ENCODE measurements around the gene KIF4A. TPM values are rescaled to one million over a fixed set of nuclear protein-coding genes. Genes with fewer than 3 reads are reported as not detected.
"Not testable (repeated sequence)": the region's sequence is repeated elsewhere in the genome, so short reads cannot be mapped to it uniquely, and the experiment has no call there.

KIF4A gene
- total RNA-seq, 1 experiment from 2014 or later, result 52.9 TPM

GRCh38 chrX:70241501-70241900 lies 48.4 kb upstream of the KIF4A start:
- H2AFZ ChIP-seq, result no peak overlapping the region
- H3K4me3 ChIP-seq, result no peak overlapping the region
- no peak for DNase-seq
- H3K27ac ChIP-seq, result no peak overlapping the region
- no peak overlapping the region for H3K4me2 ChIP-seq
- no TSS peak for BruUV-seq (replicated peaks)
- CTCF ChIA-PET, result no interaction called here
- H4K20me1 ChIP-seq (ENCODE audit: insufficient read depth), result no peaks in the 10 kb centered on the region
- H3K9me3 ChIP-seq (ENCODE audit: insufficient read depth, low read depth), result no peaks in the 10 kb centered on the region
- no peak for TF ChIP-seq EZH2 (IDR thresholded peaks at IDR 0.05; ENCODE audit: low read depth)
- no peak for TF ChIP-seq CTCF (conservative IDR thresholded peaks at IDR 0.05)
- H3K9me2 ChIP-seq (ENCODE audit: insufficient read depth), result no peaks in the 10 kb centered on the region
- H3K27me3 ChIP-seq (ENCODE audit: insufficient read depth, low read depth), result no peaks in the 10 kb centered on the region
- POLR2A ChIA-PET (ENCODE audit: unreplicated experiment), result no interaction called here
- no peaks in the 10 kb centered on the region for H3K4me1 ChIP-seq (replicated peaks; ENCODE audit: insufficient read depth)
- H3F3A ChIP-seq (ENCODE audit: insufficient read depth, low read depth), result no peaks in the 10 kb centered on the region
- no peaks in the 10 kb centered on the region for H3K36me3 ChIP-seq (ENCODE audit: low read depth)
- no peaks in the 10 kb centered on the region for H3K79me2 ChIP-seq (ENCODE audit: low read depth)
- intact Hi-C loops (cut with micrococcal nuclease; ENCODE audit: unreplicated experiment), result no loop called here

- BruUV-seq (replicated peaks); H3K4me3 ChIP-seq; H3K27ac ChIP-seq; intact Hi-C loops (cut with micrococcal nuclease; ENCODE audit: unreplicated experiment); H4K20me1 ChIP-seq (ENCODE audit: insufficient read depth); DNase-seq; H3K4me1 ChIP-seq (replicated peaks; ENCODE audit: insufficient read depth); H3K9me2 ChIP-seq (ENCODE audit: insufficient read depth); H3K27me3 ChIP-seq (ENCODE audit: insufficient read depth, low read depth); H3K4me2 ChIP-seq; H3K79me2 ChIP-seq (ENCODE audit: low read depth); CTCF ChIA-PET; H3K9me3 ChIP-seq (ENCODE audit: insufficient read depth, low read depth); H3F3A ChIP-seq (ENCODE audit: insufficient read depth, low read depth); H2AFZ ChIP-seq; H3K36me3 ChIP-seq (ENCODE audit: low read depth); POLR2A ChIA-PET (ENCODE audit: unreplicated experiment): not testable (repeated sequence)
Observed at GRCh38 chrX:70243601-70244000, 46.3 kb upstream of the KIF4A start.

- no peaks in the 10 kb centered on the region for H3K9me2 ChIP-seq (ENCODE audit: insufficient read depth)
- intact Hi-C loops (cut with micrococcal nuclease; ENCODE audit: unreplicated experiment), result no loop called here
- no peaks in the 10 kb centered on the region for H4K20me1 ChIP-seq (ENCODE audit: insufficient read depth)
- H3K79me2 ChIP-seq (ENCODE audit: low read depth), result no peaks in the 10 kb centered on the region
- POLR2A ChIA-PET (ENCODE audit: unreplicated experiment), result no interaction called here
- TF ChIP-seq EZH2 (IDR thresholded peaks at IDR 0.05; ENCODE audit: low read depth) (no peak), CTCF (conservative IDR thresholded peaks at IDR 0.05) (no peak)
- H3K27me3 ChIP-seq (ENCODE audit: insufficient read depth, low read depth), result no peaks in the 10 kb centered on the region
- H3K36me3 ChIP-seq (ENCODE audit: low read depth), result no peaks in the 10 kb centered on the region
- CTCF ChIA-PET, result no interaction called here
- H3F3A ChIP-seq (ENCODE audit: insufficient read depth, low read depth), result no peaks in the 10 kb centered on the region
- no peak for DNase-seq
- no TSS peak for BruUV-seq (replicated peaks)
- H3K4me3 ChIP-seq, result no peak overlapping the region
- no peak overlapping the region for H3K27ac ChIP-seq
- H2AFZ ChIP-seq, result no peak overlapping the region
- no peaks in the 10 kb centered on the region for H3K9me3 ChIP-seq (ENCODE audit: insufficient read depth, low read depth)
- H3K4me1 ChIP-seq (replicated peaks; ENCODE audit: insufficient read depth), result no peaks in the 10 kb centered on the region
- H3K4me2 ChIP-seq, result no peak overlapping the region
Observed at GRCh38 chrX:70244881-70245280, 45.0 kb upstream of the KIF4A start.

GRCh38 chrX:70247252-70247651 lies 42.7 kb upstream of the KIF4A start:
- CTCF ChIA-PET, result no interaction called here
- no peaks in the 10 kb centered on the region for H3K9me3 ChIP-seq (ENCODE audit: insufficient read depth, low read depth)
- intact Hi-C loops (cut with micrococcal nuclease; ENCODE audit: unreplicated experiment), result no loop called here
- no peak for DNase-seq
- H3K4me3 ChIP-seq, result no peak overlapping the region
- no peak overlapping the region for H3K27ac ChIP-seq
- no peak overlapping the region for H3K4me2 ChIP-seq
- H2AFZ ChIP-seq, result no peak overlapping the region
- H3K27me3 ChIP-seq (ENCODE audit: insufficient read depth, low read depth), result no peaks in the 10 kb centered on the region
- BruUV-seq (replicated peaks), result no TSS peak
- H3K79me2 ChIP-seq (ENCODE audit: low read depth), result no peaks in the 10 kb centered on the region
- H3K9me2 ChIP-seq (ENCODE audit: insufficient read depth), result no peaks in the 10 kb centered on the region
- H3F3A ChIP-seq (ENCODE audit: insufficient read depth, low read depth), result no peaks in the 10 kb centered on the region
- H4K20me1 ChIP-seq (ENCODE audit: insufficient read depth), result no peaks in the 10 kb centered on the region
- H3K4me1 ChIP-seq (replicated peaks; ENCODE audit: insufficient read depth), result no peaks in the 10 kb centered on the region
- H3K36me3 ChIP-seq (ENCODE audit: low read depth), result no peaks in the 10 kb centered on the region
- TF ChIP-seq CTCF (conservative IDR thresholded peaks at IDR 0.05) (no peak), EZH2 (IDR thresholded peaks at IDR 0.05; ENCODE audit: low read depth) (no peak)
- POLR2A ChIA-PET (ENCODE audit: unreplicated experiment), result no interaction called here
